ENCODE measurements around the gene C17orf107. TPM values are rescaled to one million over a fixed set of nuclear protein-coding genes. Genes with fewer than 3 reads are reported as not detected.

Gene C17orf107
- polyA plus RNA-seq (2013), result 0.47 and 0.49 TPM in 2 replicates

GRCh38 chr17:4899341-4900230 lies at the start of gene C17orf107:
C17orf107 (plus strand) TSS chr17:4899536; CDS start chr17:4899763, 227 bp downstream.
- peaks cover 55 to 69% of the 10 kb centered on the region in 2 experiments for H3K36me3 ChIP-seq (ENCODE audit: control insufficient read depth in 1 of 2, insufficient read depth in 2 of 2, low read length in 2 of 2)
- H2BK120ac ChIP-seq (ENCODE audit: insufficient read depth, low read length, poor library complexity), result no peak within 1 kb of the TSS
- H2AFZ ChIP-seq (ENCODE audit: insufficient read depth, low read length, poor library complexity), result no peak within 1 kb of the TSS
- H3K79me1 ChIP-seq (ENCODE audit: low read length), result no peaks in the 10 kb centered on the region
- H3K9me3 ChIP-seq (ENCODE audit: insufficient read depth, low read depth, low read length), result no peaks in the 10 kb centered on the region
- H2BK12ac ChIP-seq (ENCODE audit: low read length), result no peak within 1 kb of the TSS
- no peak within 1 kb of the TSS for H4K12ac ChIP-seq (ENCODE audit: low read depth, low read length)
- DNase-seq, result peak; percentile 88 to 89
- no peak within 1 kb of the TSS for H2BK5ac ChIP-seq (ENCODE audit: low read depth, low read length, poor library complexity)
- H3K27ac ChIP-seq (ENCODE audit: low read depth, low read length), result no peak within 1 kb of the TSS
- no peak within 1 kb of the TSS for H3K14ac ChIP-seq (ENCODE audit: low read length)
- no peak within 1 kb of the TSS for H4K91ac ChIP-seq (ENCODE audit: low read depth, low read length)
- no peak within 1 kb of the TSS for H2AK5ac ChIP-seq (ENCODE audit: low read length)
- H3K9ac ChIP-seq (ENCODE audit: low read length), result no peak within 1 kb of the TSS
- H3K4me2 ChIP-seq (ENCODE audit: low read length), result no peak within 1 kb of the TSS
- no CpG with 5 or more reads among the region's 60 CpGs for WGBS (ENCODE audit: extremely low coverage, insufficient coverage, insufficient read length)
- H4K8ac ChIP-seq (ENCODE audit: low read depth, low read length), result no peak within 1 kb of the TSS
- no peaks in the 10 kb centered on the region for H3K27me3 ChIP-seq (ENCODE audit: insufficient read depth, low read length)
- no peak within 1 kb of the TSS for H3K18ac ChIP-seq (ENCODE audit: low read length)
- H3K4me3 ChIP-seq (ENCODE audit: low read depth, low read length), result no peak within 1 kb of the TSS
- no peak within 1 kb of the TSS for H3K4ac ChIP-seq (ENCODE audit: low read depth, low read length)
- H3K23ac ChIP-seq (ENCODE audit: low read length), result no peak within 1 kb of the TSS
- H3K79me2 ChIP-seq (ENCODE audit: control insufficient read depth, insufficient read depth, low read length, poor library complexity), result no peaks in the 10 kb centered on the region
- no peaks in the 10 kb centered on the region for H3K4me1 ChIP-seq (ENCODE audit: control insufficient read depth in 1 of 2, insufficient read depth in 2 of 2, low read length in 2 of 2)

DNA sequence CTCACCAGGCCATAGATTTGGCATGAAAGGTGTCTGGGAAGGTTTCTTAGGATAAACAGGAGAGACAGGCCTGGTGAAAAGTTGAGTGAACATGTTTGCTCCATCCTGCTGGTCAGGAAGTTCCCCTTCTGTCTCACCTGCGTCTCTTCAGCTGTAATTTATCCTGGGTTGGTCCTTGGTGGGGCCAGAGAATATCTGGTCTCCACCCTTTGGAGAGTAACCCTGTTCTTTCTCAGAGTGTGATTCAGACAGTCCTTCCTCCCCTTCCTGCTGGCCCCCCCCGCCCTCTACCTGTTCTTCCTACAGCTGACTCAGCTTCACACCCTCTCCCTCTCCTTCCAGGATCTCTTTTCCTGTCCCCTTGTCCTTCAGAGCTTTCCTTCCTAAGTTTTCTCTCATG lies 49.1 kb upstream of the C17orf107 start:
- no peak overlapping the region for H2AK5ac ChIP-seq (ENCODE audit: low read length)
- no peaks in the 10 kb centered on the region for H3K9me3 ChIP-seq (ENCODE audit: insufficient read depth, low read depth, low read length)
- peaks cover 40 to 71% of the 10 kb centered on the region in 2 experiments for H3K4me1 ChIP-seq (ENCODE audit: control insufficient read depth in 1 of 2, insufficient read depth in 2 of 2, low read length in 2 of 2)
- no CpG with 5 or more reads among the region's 2 CpGs for WGBS (ENCODE audit: extremely low coverage, insufficient coverage, insufficient read length)
- no peak overlapping the region for H3K4me3 ChIP-seq (ENCODE audit: low read depth, low read length)
- peak overlapping the region; percentile 13 for H4K91ac ChIP-seq (ENCODE audit: low read depth, low read length)
- DNase-seq, result peak; percentile 66 to 76
- no peak overlapping the region for H4K12ac ChIP-seq (ENCODE audit: low read depth, low read length)
- H3K14ac ChIP-seq (ENCODE audit: low read length), result no peak overlapping the region
- H3K27ac ChIP-seq (ENCODE audit: low read depth, low read length), result peak overlapping the region; percentile 90
- H3K27me3 ChIP-seq (ENCODE audit: insufficient read depth, low read length), result no peaks in the 10 kb centered on the region
- H3K79me1 ChIP-seq (ENCODE audit: low read length), result peaks cover 51% of the 10 kb centered on the region
- H3K9ac ChIP-seq (ENCODE audit: low read length), result no peak overlapping the region
- no peak overlapping the region for H3K23ac ChIP-seq (ENCODE audit: low read length)
- no peak overlapping the region for H3K18ac ChIP-seq (ENCODE audit: low read length)
- H2BK5ac ChIP-seq (ENCODE audit: low read depth, low read length, poor library complexity), result peak overlapping the region; percentile 87
- peak overlapping the region; percentile 77 for H3K4ac ChIP-seq (ENCODE audit: low read depth, low read length)
- no peaks in the 10 kb centered on the region for H3K36me3 ChIP-seq (ENCODE audit: control insufficient read depth in 1 of 2, insufficient read depth in 2 of 2, low read length in 2 of 2)
- no peak overlapping the region for H2BK12ac ChIP-seq (ENCODE audit: low read length)
- H3K79me2 ChIP-seq (ENCODE audit: control insufficient read depth, insufficient read depth, low read length, poor library complexity), result peaks cover 20% of the 10 kb centered on the region
- H2BK120ac ChIP-seq (ENCODE audit: insufficient read depth, low read length, poor library complexity), result peak overlapping the region; percentile 82
- peak overlapping the region; percentile 20 for H3K4me2 ChIP-seq (ENCODE audit: low read length)
- H4K8ac ChIP-seq (ENCODE audit: low read depth, low read length), result peak overlapping the region; percentile 3
- H2AFZ ChIP-seq (ENCODE audit: insufficient read depth, low read length, poor library complexity), result no peak overlapping the region

DNA sequence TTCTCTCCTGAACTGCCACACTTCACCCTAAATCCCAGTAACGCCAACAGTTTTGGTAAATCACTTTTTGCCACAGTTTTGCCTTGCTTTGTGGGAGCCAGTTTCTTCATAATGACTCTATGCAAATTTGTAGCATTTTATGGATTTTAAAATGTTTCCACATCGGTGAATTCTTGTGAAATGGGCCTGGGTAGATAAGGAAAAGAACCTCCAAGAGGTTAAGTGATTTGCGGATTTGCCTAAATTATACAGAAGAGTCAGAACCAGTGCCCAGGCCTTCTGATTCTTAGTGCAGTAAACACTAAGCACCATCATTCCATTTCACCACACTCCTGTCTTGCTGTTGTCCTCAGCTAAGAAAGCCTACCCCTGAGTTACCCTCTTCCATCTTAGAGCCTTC lies 48.3 kb upstream of the C17orf107 start:
- Histone ChIP-seq H3K4ac (ENCODE audit: low read depth, low read length) (peak overlapping the region; percentile 77), H3K18ac (ENCODE audit: low read length) (peak overlapping the region; percentile 13), H3K27ac (ENCODE audit: low read depth, low read length) (peak overlapping the region; percentile 90), H3K4me1 (ENCODE audit: control insufficient read depth in 1 of 2, insufficient read depth in 2 of 2, low read length in 2 of 2) (peaks cover 43 to 72% of the 10 kb centered on the region in 2 experiments), H3K23ac (ENCODE audit: low read length) (no peak overlapping the region), H4K8ac (ENCODE audit: low read depth, low read length) (peak overlapping the region; percentile 3), H3K9me3 (ENCODE audit: insufficient read depth, low read depth, low read length) (no peaks in the 10 kb centered on the region), H2AFZ (ENCODE audit: insufficient read depth, low read length, poor library complexity) (peak overlapping the region; percentile 8), H2BK120ac (ENCODE audit: insufficient read depth, low read length, poor library complexity) (peak overlapping the region; percentile 82), H3K36me3 (ENCODE audit: control insufficient read depth in 1 of 2, insufficient read depth in 2 of 2, low read length in 2 of 2) (no peaks in the 10 kb centered on the region), H3K79me1 (ENCODE audit: low read length) (peaks cover 53% of the 10 kb centered on the region), H3K27me3 (ENCODE audit: insufficient read depth, low read length) (no peaks in the 10 kb centered on the region), H2BK12ac (ENCODE audit: low read length) (peak overlapping the region; percentile 55), H3K79me2 (ENCODE audit: control insufficient read depth, insufficient read depth, low read length, poor library complexity) (peaks cover 20% of the 10 kb centered on the region), H3K4me3 (ENCODE audit: low read depth, low read length) (no peak overlapping the region), H4K91ac (ENCODE audit: low read depth, low read length) (peak overlapping the region; percentile 49), H3K9ac (ENCODE audit: low read length) (no peak overlapping the region), H2AK5ac (ENCODE audit: low read length) (peak overlapping the region; percentile 98), H4K12ac (ENCODE audit: low read depth, low read length) (no peak overlapping the region), H3K14ac (ENCODE audit: low read length) (peak overlapping the region; percentile 12), H3K4me2 (ENCODE audit: low read length) (peak overlapping the region; percentile 4), H2BK5ac (ENCODE audit: low read depth, low read length, poor library complexity) (peak overlapping the region; percentile 79)
- no CpG with 5 or more reads among the region's 3 CpGs for WGBS (ENCODE audit: extremely low coverage, insufficient coverage, insufficient read length)
- peak in 1 of 2 donors; percentile 64 for DNase-seq

- H4K12ac ChIP-seq (ENCODE audit: low read depth, low read length), result no peak overlapping the region
- peak overlapping the region; percentile 53 for H3K14ac ChIP-seq (ENCODE audit: low read length)
- peaks cover 21% of the 10 kb centered on the region for H3K79me2 ChIP-seq (ENCODE audit: control insufficient read depth, insufficient read depth, low read length, poor library complexity)
- peak overlapping the region; percentile 20 for H2BK120ac ChIP-seq (ENCODE audit: insufficient read depth, low read length, poor library complexity)
- no peak overlapping the region for H3K23ac ChIP-seq (ENCODE audit: low read length)
- H3K9me3 ChIP-seq (ENCODE audit: insufficient read depth, low read depth, low read length), result no peaks in the 10 kb centered on the region
- peak overlapping the region; percentile 95 for H3K27ac ChIP-seq (ENCODE audit: low read depth, low read length)
- no peak overlapping the region for H3K4me3 ChIP-seq (ENCODE audit: low read depth, low read length)
- peak overlapping the region; percentile 95 for H4K91ac ChIP-seq (ENCODE audit: low read depth, low read length)
- no peak overlapping the region for H2AFZ ChIP-seq (ENCODE audit: insufficient read depth, low read length, poor library complexity)
- DNase-seq, result peak in 1 of 2 donors; percentile 28
- H3K4ac ChIP-seq (ENCODE audit: low read depth, low read length), result peak overlapping the region; percentile 2
- no peaks in the 10 kb centered on the region for H3K27me3 ChIP-seq (ENCODE audit: insufficient read depth, low read length)
- peak overlapping the region; percentile 9 for H2BK12ac ChIP-seq (ENCODE audit: low read length)
- peak overlapping the region; percentile 16 for H3K18ac ChIP-seq (ENCODE audit: low read length)
- H2BK5ac ChIP-seq (ENCODE audit: low read depth, low read length, poor library complexity), result no peak overlapping the region
- H3K79me1 ChIP-seq (ENCODE audit: low read length), result peaks cover 64% of the 10 kb centered on the region
- no peak overlapping the region for H4K8ac ChIP-seq (ENCODE audit: low read depth, low read length)
- peak overlapping the region; percentile 45 for H2AK5ac ChIP-seq (ENCODE audit: low read length)
- H3K9ac ChIP-seq (ENCODE audit: low read length), result no peak overlapping the region
- H3K36me3 ChIP-seq (ENCODE audit: control insufficient read depth in 1 of 2, insufficient read depth in 2 of 2, low read length in 2 of 2), result peaks cover 0 to 2% of the 10 kb centered on the region in 2 experiments
- no peak overlapping the region for H3K4me2 ChIP-seq (ENCODE audit: low read length)
- H3K4me1 ChIP-seq (ENCODE audit: control insufficient read depth in 1 of 2, insufficient read depth in 2 of 2, low read length in 2 of 2), result peaks cover 55 to 74% of the 10 kb centered on the region in 2 experiments
These were observed 46.6 kb upstream of the C17orf107 start for GRCh38 chr17:4852567-4853207.

Data from trophoblast cell (in vitro differentiated cells and primary cell).